HepG2 (cell line): ENCODE measurements around the gene GRAMD4. TPM values are rescaled to one million over a fixed set of nuclear protein-coding genes. Genes with fewer than 3 reads are reported as not detected.

ENCODE experiments used
- HOXA9 ChIP-seq: sonication (generic); formaldehyde crosslinking; IDR thresholded peaks from 2 replicates; pipeline ENCODE4 v1.8.1; 2022; ENCODE audit warnings: missing genetic modification reagents, mild to moderate bottlenecking, moderate library complexity, borderline replicate concordance
- KLF13 ChIP-seq: sonication (generic); formaldehyde crosslinking; IDR thresholded peaks from 2 replicates; pipeline ENCODE4 v1.4.0; 2020; ENCODE audit warnings: mild to moderate bottlenecking, missing genetic modification reagents
- NR3C1 ChIP-seq: sonication (generic); formaldehyde crosslinking; IDR thresholded peaks from 2 replicates; pipeline ENCODE4 v1.4.0; 2020; ENCODE audit warnings: missing genetic modification reagents
- PAF1 ChIP-seq: IDR thresholded peaks from 2 replicates; pipeline ENCODE4 v1.6.1; 2016; ENCODE audit warnings: missing genetic modification reagents, missing compliant biosample characterization
- TBX3 ChIP-seq: fragments of 450-650 bp; IDR thresholded peaks from 2 replicates; pipeline ENCODE4 v1.6.1; 2017; ENCODE audit warnings: antibody characterized with exemption, mild to moderate bottlenecking, inconsistent platforms, borderline replicate concordance
- TRIM22 ChIP-seq: fragments of 450-650 bp; IDR thresholded peaks from 2 replicates; pipeline ENCODE4 v1.6.1; 2017
- ZMAT3 ChIP-seq: sonication (generic); formaldehyde crosslinking; conservative IDR thresholded peaks from 2 replicates; pipeline ENCODE4 v1.7.0; 2021; ENCODE audit warnings: missing genetic modification reagents
- ZNF616 ChIP-seq: sonication (generic); formaldehyde crosslinking; IDR thresholded peaks from 2 replicates; pipeline ENCODE4 v1.5.0; 2020; ENCODE audit warnings: low read depth, mild to moderate bottlenecking, missing genetic modification reagents
- ZSCAN21 ChIP-seq: sonication (generic); formaldehyde crosslinking; IDR thresholded peaks from 2 replicates; pipeline ENCODE4 v1.8.0; 2022; ENCODE audit warnings: mild to moderate bottlenecking, missing genetic modification reagents, moderate library complexity, borderline replicate concordance
- polyA plus RNA-seq, 8 experiments: library from polyadenylated mRNA; depleted of rRNA in 3 of 8; stranded (reverse) in 7 of 8; unstranded in 1 of 8; fragments of >200 nt; fragmentation: Illumina TruSeq in 4 of 8; extraction: Trizol in 4 of 8; gene quantifications; 2 replicates each; pipeline versions ENCODE4 v1.2.1 to v1.2.3, GENCODE V29; 2011 to 2016; ENCODE audit warnings: low read depth in 4 of 8, missing spikeins in 1 of 8, mixed read lengths in 1 of 8; ENCODE audit not compliant: insufficient read depth in 1 of 8
- total RNA-seq, 5 experiments: library from RNA; depleted of rRNA; stranded (reverse); fragments of >200 nt; fragmentation: Illumina TruSeq; extraction: Trizol; gene quantifications; 2 replicates each; pipeline ENCODE4 v1.2.3, GENCODE V29; 2016; ENCODE audit warnings: low read depth in 1 of 5
- TF ChIP-seq, protein P1 (sequence below): sonication (generic); formaldehyde crosslinking; IDR thresholded peaks from 2 replicates; pipeline ENCODE4; 2020; ENCODE audit warnings: missing genetic modification reagents, mild to moderate bottlenecking, borderline replicate concordance
- TF ChIP-seq, protein P2 (sequence below): sonication (generic); formaldehyde crosslinking; IDR thresholded peaks from 2 replicates; pipeline ENCODE4 v1.4.0; 2020; ENCODE audit warnings: mild to moderate bottlenecking, missing genetic modification reagents

The GRAMD4 gene
- total and polyA plus RNA-seq, 2 of the 13 experiments (the other 11 are each of a cell fraction or from before 2014, with no cell fraction given): 15.2 to 15.7 TPM

DNA sequence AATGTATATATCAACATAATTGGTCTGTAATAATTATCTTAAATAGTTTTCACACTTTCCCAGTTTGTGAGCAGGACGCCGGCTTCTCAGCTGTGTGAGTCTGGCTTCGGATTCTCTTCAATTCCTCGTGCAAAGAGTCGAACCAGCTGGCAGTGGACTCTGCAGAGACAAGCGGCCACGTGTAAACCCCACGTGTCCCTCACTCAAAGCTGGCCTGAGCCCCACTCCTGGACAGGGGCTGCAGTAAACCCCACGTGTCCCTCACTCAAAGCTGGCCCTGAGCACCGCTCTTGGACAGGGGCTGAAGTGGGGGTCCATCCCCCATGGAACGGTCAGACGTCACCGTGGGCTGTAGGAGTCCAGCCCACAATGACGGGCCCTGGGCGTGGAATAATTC is 66.9 kb downstream of the GRAMD4 start (continued):
- TF ChIP-seq, protein P1, sequence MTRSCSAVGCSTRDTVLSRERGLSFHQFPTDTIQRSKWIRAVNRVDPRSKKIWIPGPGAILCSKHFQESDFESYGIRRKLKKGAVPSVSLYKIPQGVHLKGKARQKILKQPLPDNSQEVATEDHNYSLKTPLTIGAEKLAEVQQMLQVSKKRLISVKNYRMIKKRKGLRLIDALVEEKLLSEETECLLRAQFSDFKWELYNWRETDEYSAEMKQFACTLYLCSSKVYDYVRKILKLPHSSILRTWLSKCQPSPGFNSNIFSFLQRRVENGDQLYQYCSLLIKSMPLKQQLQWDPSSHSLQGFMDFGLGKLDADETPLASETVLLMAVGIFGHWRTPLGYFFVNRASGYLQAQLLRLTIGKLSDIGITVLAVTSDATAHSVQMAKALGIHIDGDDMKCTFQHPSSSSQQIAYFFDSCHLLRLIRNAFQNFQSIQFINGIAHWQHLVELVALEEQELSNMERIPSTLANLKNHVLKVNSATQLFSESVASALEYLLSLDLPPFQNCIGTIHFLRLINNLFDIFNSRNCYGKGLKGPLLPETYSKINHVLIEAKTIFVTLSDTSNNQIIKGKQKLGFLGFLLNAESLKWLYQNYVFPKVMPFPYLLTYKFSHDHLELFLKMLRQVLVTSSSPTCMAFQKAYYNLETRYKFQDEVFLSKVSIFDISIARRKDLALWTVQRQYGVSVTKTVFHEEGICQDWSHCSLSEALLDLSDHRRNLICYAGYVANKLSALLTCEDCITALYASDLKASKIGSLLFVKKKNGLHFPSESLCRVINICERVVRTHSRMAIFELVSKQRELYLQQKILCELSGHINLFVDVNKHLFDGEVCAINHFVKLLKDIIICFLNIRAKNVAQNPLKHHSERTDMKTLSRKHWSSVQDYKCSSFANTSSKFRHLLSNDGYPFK (CRISPR knock-in tag): no peak
- TF ChIP-seq HOXA9 (CRISPR knock-in tag) (no peak), NR3C1 (CRISPR knock-in tag) (no peak), ZNF616 (CRISPR knock-in tag) (no peak), ZSCAN21 (CRISPR knock-in tag) (no peak), KLF13 (CRISPR knock-in tag) (no peak), PAF1 (CRISPR knock-in tag) (no peak), ZMAT3 (CRISPR knock-in tag) (no peak), TRIM22 (no peak), TBX3 (no peak)
- TF ChIP-seq, protein P2, sequence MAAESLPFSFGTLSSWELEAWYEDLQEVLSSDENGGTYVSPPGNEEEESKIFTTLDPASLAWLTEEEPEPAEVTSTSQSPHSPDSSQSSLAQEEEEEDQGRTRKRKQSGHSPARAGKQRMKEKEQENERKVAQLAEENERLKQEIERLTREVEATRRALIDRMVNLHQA (CRISPR knock-in tag): no peak
- TF ChIP-seq, all 625 proteins: peak for 0
